Transverse colon (tissue), 3 donors: ENCODE data around the gene LY86.

ENCODE experiments used
- POLR2A ChIP-seq: fragments of 450-650 bp; IDR thresholded peaks from one replicate; pipeline ENCODE4 v1.6.1; 2016; ENCODE audit warnings: antibody characterized with exemption, mild to moderate bottlenecking, moderate library complexity
- TF ChIP-seq, protein P1 (sequence below), 5 experiments: fragments of 200-600 bp in 3 of 5; fragments of 450-650 bp in 2 of 5; sonication (generic) in 3 of 5; IDR thresholded peaks; 1 replicate in 2 of 5; 2 replicates in 3 of 5; pipeline ENCODE4 v1.5.1; 2016 to 2017; ENCODE audit warnings: antibody characterized with exemption in 5 of 5, inconsistent platforms in 3 of 5, mild to moderate bottlenecking in 2 of 5, moderate library complexity in 1 of 5

DNA sequence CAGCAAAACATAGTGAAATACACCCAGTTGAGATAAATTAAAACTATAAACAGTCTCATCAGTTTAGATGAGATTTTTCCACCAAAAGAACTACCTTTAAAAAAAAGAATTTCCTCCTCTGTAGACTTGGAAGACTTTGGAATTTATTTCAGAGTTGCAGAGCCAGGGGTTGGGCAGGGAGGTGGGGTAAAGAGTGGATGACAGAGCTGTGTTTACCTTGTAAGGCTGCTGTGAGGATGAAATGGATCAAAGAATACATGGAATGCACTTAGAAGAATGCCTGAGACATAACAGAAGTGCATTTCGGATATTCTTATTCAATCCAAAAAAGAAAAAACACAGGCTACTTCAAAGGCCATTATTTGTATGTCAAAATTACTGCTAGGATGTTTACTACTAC lies 6.4 kb upstream of the LY86 start:
- TF ChIP-seq POLR2A = no peak
- TF ChIP-seq, protein P1, sequence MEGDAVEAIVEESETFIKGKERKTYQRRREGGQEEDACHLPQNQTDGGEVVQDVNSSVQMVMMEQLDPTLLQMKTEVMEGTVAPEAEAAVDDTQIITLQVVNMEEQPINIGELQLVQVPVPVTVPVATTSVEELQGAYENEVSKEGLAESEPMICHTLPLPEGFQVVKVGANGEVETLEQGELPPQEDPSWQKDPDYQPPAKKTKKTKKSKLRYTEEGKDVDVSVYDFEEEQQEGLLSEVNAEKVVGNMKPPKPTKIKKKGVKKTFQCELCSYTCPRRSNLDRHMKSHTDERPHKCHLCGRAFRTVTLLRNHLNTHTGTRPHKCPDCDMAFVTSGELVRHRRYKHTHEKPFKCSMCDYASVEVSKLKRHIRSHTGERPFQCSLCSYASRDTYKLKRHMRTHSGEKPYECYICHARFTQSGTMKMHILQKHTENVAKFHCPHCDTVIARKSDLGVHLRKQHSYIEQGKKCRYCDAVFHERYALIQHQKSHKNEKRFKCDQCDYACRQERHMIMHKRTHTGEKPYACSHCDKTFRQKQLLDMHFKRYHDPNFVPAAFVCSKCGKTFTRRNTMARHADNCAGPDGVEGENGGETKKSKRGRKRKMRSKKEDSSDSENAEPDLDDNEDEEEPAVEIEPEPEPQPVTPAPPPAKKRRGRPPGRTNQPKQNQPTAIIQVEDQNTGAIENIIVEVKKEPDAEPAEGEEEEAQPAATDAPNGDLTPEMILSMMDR (IDR thresholded peaks at IDR 0.05) = no peak
